ENCODE results near the gene USE1. TPM values are rescaled to one million over a fixed set of nuclear protein-coding genes. Genes with fewer than 3 reads are reported as not detected.

Gene USE1
- total and polyA plus RNA-seq, 9 of the 15 experiments (the other 6 are each of a cell fraction or from before 2014, with no cell fraction given), result 17.3 to 52.4 (median 34.0) TPM

DNA sequence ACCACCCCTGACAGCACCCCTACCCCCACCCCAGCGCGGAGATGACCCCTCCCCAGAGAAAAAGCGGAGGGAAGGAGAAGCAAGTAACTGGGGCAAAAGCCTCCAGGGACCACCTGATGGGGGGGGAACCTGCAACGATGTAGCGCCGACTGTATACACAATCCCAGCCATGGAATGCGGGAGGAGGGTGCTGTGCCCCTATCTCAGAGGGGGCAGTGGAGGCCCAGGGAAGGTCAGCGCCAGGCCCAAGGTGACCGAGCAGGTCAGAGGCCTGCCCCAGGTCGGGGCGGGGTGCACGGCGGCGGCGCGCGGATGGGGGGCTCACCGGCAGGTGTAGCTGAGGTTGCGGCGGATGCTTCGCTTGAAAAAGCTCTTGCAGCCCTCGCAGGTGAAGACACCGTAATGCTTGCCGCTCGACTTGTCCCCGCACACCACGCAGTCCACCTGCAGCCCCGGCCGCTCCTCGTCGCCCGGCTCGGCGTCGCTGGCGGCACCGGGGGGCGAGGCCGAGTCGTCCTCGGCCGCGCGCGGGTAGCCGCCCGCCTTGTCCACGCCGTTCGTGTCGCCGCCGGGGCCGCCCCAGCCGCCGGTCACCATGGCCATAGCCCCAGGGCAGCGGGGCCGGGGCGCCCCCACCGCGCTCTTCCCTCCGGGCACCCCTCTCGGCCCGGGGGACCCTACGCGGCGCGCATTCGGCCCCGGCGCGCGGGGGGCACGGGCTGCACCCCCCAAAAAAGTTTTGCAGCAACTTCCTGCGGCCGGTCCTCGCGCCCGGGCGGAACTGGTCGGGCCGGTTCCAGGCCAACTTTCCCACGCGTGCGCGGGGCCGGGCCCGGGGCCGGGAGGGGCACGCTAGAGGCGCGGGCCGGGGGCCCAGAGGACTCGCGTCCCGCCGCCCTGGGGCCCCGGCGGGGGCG is 29.7 kb downstream of the USE1 start (continued):
- TF ChIP-seq GABPA (tag; conservative IDR thresholded peaks at IDR 0.05; ENCODE audit: low read depth) (peak; percentile 49), HDAC3 (IDR thresholded peaks at IDR 0.05; ENCODE audit: borderline replicate concordance, partially characterized antibody) (no peak), ZNF41 (CRISPR knock-in tag; conservative IDR thresholded peaks at IDR 0.05) (no peak), POLR2G (IDR thresholded peaks at IDR 0.05; ENCODE audit: low read depth, low read length) (peak; percentile 51), ZFX (CRISPR knock-in tag; IDR thresholded peaks at IDR 0.05) (peak; percentile 73), RBBP5 (IDR thresholded peaks at IDR 0.05; ENCODE audit: borderline replicate concordance, insufficient read depth, low read length, poor library complexity, severe bottlenecking) (peak; percentile 29), REST (IDR thresholded peaks at IDR 0.05; ENCODE audit: borderline replicate concordance) (0 out of 2 replicates have a peak, but pooled peaks have one; percentile 17), REST (CRISPR knock-in tag; IDR thresholded peaks at IDR 0.05; ENCODE audit: low read depth) (no peak), BRF1 (IDR thresholded peaks at IDR 0.05; ENCODE audit: borderline replicate concordance, extremely low read depth, insufficient read length) (no peak), PTRF (tag; IDR thresholded peaks at IDR 0.05) (no peak)
- TF ChIP-seq, protein P1, sequence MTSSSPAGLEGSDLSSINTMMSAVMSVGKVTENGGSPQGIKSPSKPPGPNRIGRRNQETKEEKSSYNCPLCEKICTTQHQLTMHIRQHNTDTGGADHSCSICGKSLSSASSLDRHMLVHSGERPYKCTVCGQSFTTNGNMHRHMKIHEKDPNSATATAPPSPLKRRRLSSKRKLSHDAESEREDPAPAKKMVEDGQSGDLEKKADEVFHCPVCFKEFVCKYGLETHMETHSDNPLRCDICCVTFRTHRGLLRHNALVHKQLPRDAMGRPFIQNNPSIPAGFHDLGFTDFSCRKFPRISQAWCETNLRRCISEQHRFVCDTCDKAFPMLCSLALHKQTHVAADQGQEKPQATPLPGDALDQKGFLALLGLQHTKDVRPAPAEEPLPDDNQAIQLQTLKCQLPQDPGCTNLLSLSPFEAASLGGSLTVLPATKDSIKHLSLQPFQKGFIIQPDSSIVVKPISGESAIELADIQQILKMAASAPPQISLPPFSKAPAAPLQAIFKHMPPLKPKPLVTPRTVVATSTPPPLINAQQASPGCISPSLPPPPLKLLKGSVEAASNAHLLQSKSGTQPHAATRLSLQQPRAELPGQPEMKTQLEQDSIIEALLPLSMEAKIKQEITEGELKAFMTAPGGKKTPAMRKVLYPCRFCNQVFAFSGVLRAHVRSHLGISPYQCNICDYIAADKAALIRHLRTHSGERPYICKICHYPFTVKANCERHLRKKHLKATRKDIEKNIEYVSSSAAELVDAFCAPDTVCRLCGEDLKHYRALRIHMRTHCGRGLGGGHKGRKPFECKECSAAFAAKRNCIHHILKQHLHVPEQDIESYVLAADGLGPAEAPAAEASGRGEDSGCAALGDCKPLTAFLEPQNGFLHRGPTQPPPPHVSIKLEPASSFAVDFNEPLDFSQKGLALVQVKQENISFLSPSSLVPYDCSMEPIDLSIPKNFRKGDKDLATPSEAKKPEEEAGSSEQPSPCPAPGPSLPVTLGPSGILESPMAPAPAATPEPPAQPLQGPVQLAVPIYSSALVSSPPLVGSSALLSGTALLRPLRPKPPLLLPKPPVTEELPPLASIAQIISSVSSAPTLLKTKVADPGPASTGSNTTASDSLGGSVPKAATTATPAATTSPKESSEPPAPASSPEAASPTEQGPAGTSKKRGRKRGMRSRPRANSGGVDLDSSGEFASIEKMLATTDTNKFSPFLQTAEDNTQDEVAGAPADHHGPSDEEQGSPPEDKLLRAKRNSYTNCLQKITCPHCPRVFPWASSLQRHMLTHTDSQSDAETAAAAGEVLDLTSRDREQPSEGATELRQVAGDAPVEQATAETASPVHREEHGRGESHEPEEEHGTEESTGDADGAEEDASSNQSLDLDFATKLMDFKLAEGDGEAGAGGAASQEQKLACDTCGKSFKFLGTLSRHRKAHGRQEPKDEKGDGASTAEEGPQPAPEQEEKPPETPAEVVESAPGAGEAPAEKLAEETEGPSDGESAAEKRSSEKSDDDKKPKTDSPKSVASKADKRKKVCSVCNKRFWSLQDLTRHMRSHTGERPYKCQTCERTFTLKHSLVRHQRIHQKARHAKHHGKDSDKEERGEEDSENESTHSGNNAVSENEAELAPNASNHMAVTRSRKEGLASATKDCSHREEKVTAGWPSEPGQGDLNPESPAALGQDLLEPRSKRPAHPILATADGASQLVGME (CRISPR knock-in tag; IDR thresholded peaks at IDR 0.05), result no peak

All from K562 (cell line).